BLaER1 treated with 17β-estradiol and CSF1 and Interleukin-3, amounts not matched to agents 10 nM and 100 nM (cell line): Measurements from ENCODE around the gene SMPDL3B.
A peak's percentile ranks its signal among the peaks of the same experiment; 100 is the strongest.

Experiments used
- H3K27ac ChIP-seq, 11 experiments: shearing (Covaris generic); formaldehyde crosslinking; 2 replicates each; pipeline ENCODE4 v1.8.1; 2022
- H3K27me3 ChIP-seq, 11 experiments: shearing (Covaris generic); formaldehyde crosslinking; 2 replicates each; pipeline ENCODE4 v1.8.1; 2022
- H3K36me3 ChIP-seq, 11 experiments: shearing (Covaris generic); formaldehyde crosslinking; 2 replicates each; pipeline ENCODE4 v1.8.1; 2022
- H3K4me1 ChIP-seq, 10 experiments: shearing (Covaris generic); formaldehyde crosslinking; 2 replicates each; pipeline ENCODE4 v1.8.1; 2022
- H3K4me2 ChIP-seq, 11 experiments: shearing (Covaris generic); formaldehyde crosslinking; 2 replicates each; pipeline ENCODE4 v1.8.1; 2022
- H3K4me3 ChIP-seq, 10 experiments: shearing (Covaris generic); formaldehyde crosslinking; 2 replicates each; pipeline ENCODE4 v1.8.1; 2022
- H3K9ac ChIP-seq, 11 experiments: shearing (Covaris generic); formaldehyde crosslinking; 2 replicates each; pipeline ENCODE4 v1.8.1; 2022
- H3K9me3 ChIP-seq, 11 experiments: shearing (Covaris generic); formaldehyde crosslinking; replicated peaks in 1 of 11; 2 replicates each; pipeline ENCODE4 v1.8.1; 2022
- H4K20me1 ChIP-seq, 11 experiments: shearing (Covaris generic); formaldehyde crosslinking; 2 replicates each; pipeline ENCODE4 v1.8.1; 2022
- Cebpa-rat ChIP-seq, 11 experiments: shearing (Covaris generic); IDR thresholded peaks; 2 replicates each; pipeline ENCODE4 v1.8.1; 2022

The SMPDL3B gene

GRCh38 chr1:27968692-27969091 is 33.9 kb downstream of the SMPDL3B start:
- TF ChIP-seq Cebpa-rat (IDR thresholded peaks at IDR 0.05): no peak
- Histone ChIP-seq H3K9ac (no peak overlapping the region), H3K4me1 (peaks cover 0 to 30% (median 5%) of the 10 kb centered on the region in 10 experiments; a peak in 9 of 20 replicates), H3K27me3 (no peaks in the 10 kb centered on the region), H4K20me1 (peaks cover 0 to 33% (median 0%) of the 10 kb centered on the region in 11 experiments; a peak in 2 of 22 replicates), H3K36me3 (peaks cover 62 to 86% (median 81%) of the 10 kb centered on the region in 11 experiments), H3K4me3 (no peak overlapping the region), H3K27ac (no peak overlapping the region), H3K4me2 (no peak overlapping the region), H3K9me3 (no peaks in the 10 kb centered on the region)

DNA sequence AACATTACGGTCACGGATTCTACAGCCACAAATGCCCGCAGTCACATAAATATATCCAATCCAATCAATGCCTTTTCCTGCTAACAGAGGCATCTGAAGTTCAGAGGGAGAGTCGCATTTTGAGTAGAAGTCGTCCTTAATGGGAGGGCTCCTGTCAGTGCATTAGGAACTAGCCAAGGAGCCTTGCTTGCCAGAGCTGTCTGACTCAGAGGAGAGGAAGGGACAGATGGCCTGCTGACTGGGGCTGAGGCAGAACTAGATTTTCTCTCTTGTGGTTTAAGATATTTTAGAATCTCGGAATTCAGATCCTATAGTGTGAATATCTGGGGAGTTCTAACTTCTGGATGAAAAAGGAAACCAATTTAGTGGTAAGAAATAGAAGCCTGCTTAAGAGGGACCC is 35.6 kb downstream of the SMPDL3B start:
- no peak for TF ChIP-seq Cebpa-rat (IDR thresholded peaks at IDR 0.05)
- Histone ChIP-seq H3K9me3 (no peaks in the 10 kb centered on the region), H3K27me3 (no peaks in the 10 kb centered on the region), H3K36me3 (peaks cover 58 to 86% (median 76%) of the 10 kb centered on the region in 11 experiments), H3K4me3 (no peak overlapping the region), H3K9ac (no peak overlapping the region), H3K4me1 (peaks cover 0 to 30% (median 5%) of the 10 kb centered on the region in 10 experiments; a peak in 9 of 20 replicates), H3K27ac (no peak overlapping the region), H4K20me1 (peaks cover 0 to 23% (median 0%) of the 10 kb centered on the region in 11 experiments; a peak in 2 of 22 replicates), H3K4me2 (0 out of 22 replicates have a peak overlapping the region, but pooled peaks of 1 of the 11 experiments have one; percentile 1)

GRCh38 chr1:27971674-27972073 is 36.9 kb downstream of the SMPDL3B start:
- no peak for TF ChIP-seq Cebpa-rat (IDR thresholded peaks at IDR 0.05)
- Histone ChIP-seq H3K4me1 (peaks cover 0 to 30% (median 5%) of the 10 kb centered on the region in 10 experiments; a peak in 9 of 20 replicates), H3K36me3 (peaks cover 56 to 86% (median 77%) of the 10 kb centered on the region in 11 experiments), H3K4me3 (no peak overlapping the region), H3K9ac (no peak overlapping the region), H4K20me1 (peaks cover 0 to 11% (median 0%) of the 10 kb centered on the region in 11 experiments; a peak in 2 of 22 replicates), H3K9me3 (no peaks in the 10 kb centered on the region), H3K4me2 (no peak overlapping the region), H3K27ac (no peak overlapping the region), H3K27me3 (no peaks in the 10 kb centered on the region)

DNA sequence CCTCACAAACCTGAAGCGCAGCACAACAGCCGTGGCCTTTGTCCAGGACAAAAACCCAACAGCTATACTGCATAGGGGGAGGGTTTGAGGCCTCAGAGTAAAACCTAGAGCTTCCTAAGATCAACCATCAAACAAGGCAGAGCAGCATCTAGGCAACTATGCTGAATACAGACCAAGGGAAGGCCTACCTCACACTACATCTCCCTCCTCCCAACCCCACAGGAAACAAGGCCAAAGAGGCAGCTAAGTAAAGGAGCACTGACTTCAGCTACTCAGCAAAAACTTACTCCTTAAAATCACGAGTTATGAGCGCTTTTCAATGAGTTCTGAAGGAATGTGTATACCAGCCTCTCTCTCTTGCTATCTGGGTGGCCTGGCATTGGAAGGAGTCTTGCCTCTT is 37.3 kb downstream of the SMPDL3B start:
- peaks cover 56 to 86% (median 77%) of the 10 kb centered on the region in 11 experiments for H3K36me3 ChIP-seq
- H3K27ac ChIP-seq: no peak overlapping the region
- no peaks in the 10 kb centered on the region for H3K27me3 ChIP-seq

GRCh38 chr1:27973771-27974416 is 39.1 kb downstream of the SMPDL3B start:
- Histone ChIP-seq H3K9me3 (no peaks in the 10 kb centered on the region), H4K20me1 (0 out of 22 replicates have a peak, but pooled peaks cover 0 to 3% (median 0%) of the 10 kb centered on the region in 11 experiments), H3K27ac (no peak overlapping the region), H3K9ac (no peak overlapping the region), H3K27me3 (no peaks in the 10 kb centered on the region), H3K36me3 (peaks cover 50 to 84% (median 72%) of the 10 kb centered on the region in 11 experiments), H3K4me1 (peaks cover 0 to 23% (median 5%) of the 10 kb centered on the region in 10 experiments; a peak in 9 of 20 replicates), H3K4me2 (no peak overlapping the region), H3K4me3 (no peak overlapping the region)
- TF ChIP-seq Cebpa-rat (IDR thresholded peaks at IDR 0.05): no peak

More for the DNA sequence above, 37.3 kb downstream of the SMPDL3B start:
- no peak overlapping the region for H3K9ac ChIP-seq
- H3K4me2 ChIP-seq: no peak overlapping the region
- TF ChIP-seq Cebpa-rat (IDR thresholded peaks at IDR 0.05): no peak
- H3K9me3 ChIP-seq: no peaks in the 10 kb centered on the region
- peaks cover 0 to 30% (median 5%) of the 10 kb centered on the region in 10 experiments; a peak in 9 of 20 replicates for H3K4me1 ChIP-seq
- H4K20me1 ChIP-seq: peaks cover 0 to 7% (median 0%) of the 10 kb centered on the region in 11 experiments; a peak in 2 of 22 replicates
- H3K4me3 ChIP-seq: no peak overlapping the region

DNA sequence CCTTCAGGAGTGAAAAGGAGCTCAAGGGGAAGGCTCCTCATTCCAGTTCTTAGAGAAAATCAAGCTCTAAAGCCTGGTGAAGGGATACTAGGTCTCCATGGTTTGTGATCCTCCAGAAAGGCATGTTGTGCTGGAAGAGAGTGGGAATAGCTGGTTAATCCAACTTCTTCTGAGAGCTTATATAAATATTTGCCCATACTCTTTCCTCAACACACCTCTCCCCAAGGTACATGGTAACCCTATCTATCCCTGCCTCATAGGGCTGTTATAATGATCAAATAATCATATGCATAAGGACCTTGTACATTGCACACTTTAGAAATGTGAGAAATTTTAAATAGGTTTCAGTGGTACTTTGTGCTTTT is 39.6 kb downstream of the SMPDL3B start:
- H3K27me3 ChIP-seq: no peaks in the 10 kb centered on the region
- H4K20me1 ChIP-seq: no peaks in the 10 kb centered on the region
- H3K27ac ChIP-seq: no peak overlapping the region
- H3K4me1 ChIP-seq: peaks cover 0 to 23% (median 8%) of the 10 kb centered on the region in 10 experiments; a peak in 9 of 20 replicates
- H3K4me2 ChIP-seq: no peak overlapping the region
- no peak for TF ChIP-seq Cebpa-rat (IDR thresholded peaks at IDR 0.05)
- peaks cover 48 to 84% (median 68%) of the 10 kb centered on the region in 11 experiments for H3K36me3 ChIP-seq
- H3K9ac ChIP-seq: no peak overlapping the region
- no peak overlapping the region for H3K4me3 ChIP-seq
- no peaks in the 10 kb centered on the region for H3K9me3 ChIP-seq

DNA sequence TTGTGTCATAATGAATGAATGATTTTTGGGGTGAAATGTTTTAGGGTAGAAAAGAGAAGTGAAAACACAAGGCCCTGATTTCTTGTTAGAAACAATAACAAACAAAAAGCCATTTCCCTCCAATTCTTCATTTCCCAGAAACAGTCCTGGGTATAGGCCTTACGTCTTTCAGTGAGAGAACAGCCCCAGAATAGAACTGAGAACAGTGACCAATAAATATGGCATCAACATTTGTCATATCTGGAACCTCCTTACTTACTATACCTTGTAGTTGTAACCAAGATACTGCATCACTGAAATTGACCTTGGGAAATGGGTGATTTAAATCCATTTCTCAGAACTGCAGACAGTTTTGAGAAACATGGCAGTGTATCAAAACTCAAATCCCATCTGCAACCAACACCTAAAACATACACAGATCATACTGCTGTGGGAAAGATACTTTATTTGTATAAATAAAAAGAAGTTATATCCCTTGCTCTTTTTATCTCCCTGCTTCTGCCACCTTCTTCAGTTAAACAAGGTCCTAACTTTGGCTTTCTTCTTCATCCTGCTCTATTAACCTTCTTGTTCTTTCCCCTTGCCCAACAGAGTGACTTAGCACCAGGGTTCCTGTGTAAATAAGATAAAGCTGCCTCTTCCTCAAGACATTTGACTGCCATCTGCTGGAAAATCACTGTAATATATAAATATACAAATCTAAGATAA is 44.5 kb downstream of the SMPDL3B start:
- peaks cover 0 to 26% (median 5%) of the 10 kb centered on the region in 10 experiments; a peak in 9 of 20 replicates for H3K4me1 ChIP-seq
- H3K27me3 ChIP-seq: no peaks in the 10 kb centered on the region
- H3K27ac ChIP-seq: peak overlapping the region in 8 of 11 experiments; percentile 15 to 63 (median 42); a peak in 14 of 22 replicates
- no peaks in the 10 kb centered on the region for H4K20me1 ChIP-seq
- H3K4me2 ChIP-seq: peak overlapping the region in 4 of 11 experiments; percentile 18 to 36 (median 32); a peak in 5 of 22 replicates
- H3K9ac ChIP-seq: peak overlapping the region in 5 of 11 experiments; percentile 13 to 50 (median 35); a peak in 8 of 22 replicates
- H3K9me3 ChIP-seq: no peaks in the 10 kb centered on the region
- peaks cover 31 to 68% (median 38%) of the 10 kb centered on the region in 11 experiments for H3K36me3 ChIP-seq
- TF ChIP-seq Cebpa-rat (IDR thresholded peaks at IDR 0.05): no peak
- no peak overlapping the region for H3K4me3 ChIP-seq

DNA sequence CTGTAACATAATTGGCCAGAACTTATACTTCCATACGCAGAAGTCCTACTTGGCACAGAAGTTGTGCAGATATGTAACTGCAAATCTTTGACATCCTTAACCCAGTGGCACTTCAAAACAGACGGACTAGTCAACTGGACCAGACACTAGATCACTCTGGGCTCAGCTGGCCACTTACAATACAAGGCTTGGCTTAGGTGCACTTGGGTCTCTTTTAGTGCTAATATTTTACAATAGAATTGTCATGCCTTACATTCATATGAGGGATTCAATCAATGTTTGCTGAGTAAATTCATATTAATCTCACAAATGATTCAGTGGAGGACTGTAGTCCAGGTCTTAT is 45.0 kb downstream of the SMPDL3B start:
- no peak overlapping the region for H3K4me2 ChIP-seq
- no peaks in the 10 kb centered on the region for H3K9me3 ChIP-seq
- no peak overlapping the region; a peak in 1 of 22 replicates for H3K9ac ChIP-seq
- peaks cover 0 to 26% (median 5%) of the 10 kb centered on the region in 10 experiments; a peak in 9 of 20 replicates for H3K4me1 ChIP-seq
- peaks cover 26 to 68% (median 33%) of the 10 kb centered on the region in 11 experiments for H3K36me3 ChIP-seq
- 0 out of 22 replicates have a peak overlapping the region, but pooled peaks of 1 of the 11 experiments have one; percentile 15 for H3K27ac ChIP-seq
- no peak overlapping the region for H3K4me3 ChIP-seq
- H3K27me3 ChIP-seq: no peaks in the 10 kb centered on the region
- no peak for TF ChIP-seq Cebpa-rat (IDR thresholded peaks at IDR 0.05)
- H4K20me1 ChIP-seq: no peaks in the 10 kb centered on the region
